NB4 (cell line): ENCODE data around the gene C6orf47.

Experiments
- CTCF ChIP-seq: IDR thresholded peaks from one replicate; pipeline ENCODE4 v1.5.1; 2012; ENCODE audit warnings: low read depth, low read length
- POLR2A ChIP-seq: IDR thresholded peaks from 2 replicates; pipeline ENCODE4 v1.6.1; 2011; ENCODE audit warnings: mild to moderate bottlenecking; ENCODE audit not compliant: insufficient read length; ENCODE audit errors: extremely low read depth
- TF ChIP-seq, protein P1 (sequence below): IDR thresholded peaks from 2 replicates; pipeline ENCODE4 v1.6.1; 2011; ENCODE audit warnings: low read depth, low read length

- TF ChIP-seq CTCF, result no peak
- peak; percentile 17 for TF ChIP-seq POLR2A
- TF ChIP-seq, protein P1, sequence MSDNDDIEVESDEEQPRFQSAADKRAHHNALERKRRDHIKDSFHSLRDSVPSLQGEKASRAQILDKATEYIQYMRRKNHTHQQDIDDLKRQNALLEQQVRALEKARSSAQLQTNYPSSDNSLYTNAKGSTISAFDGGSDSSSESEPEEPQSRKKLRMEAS, result peak; percentile 72
These were observed 4.4 kb upstream of the C6orf47 start, which contains the start of gene GPANK1 for GRCh38 chr6:31664790-31665500.
